CD4-positive, alpha-beta T cell treated with Interleukin-21 for 1 hour (primary cell): ENCODE data around the gene CLEC9A.
A peak's percentile ranks its signal among the peaks of the same experiment; 100 is the strongest.

Experiments used
- DNase-seq: peaks from one replicate; pipeline ENCODE4 v3.0.0-alpha.2; 2020

The CLEC9A gene

DNA sequence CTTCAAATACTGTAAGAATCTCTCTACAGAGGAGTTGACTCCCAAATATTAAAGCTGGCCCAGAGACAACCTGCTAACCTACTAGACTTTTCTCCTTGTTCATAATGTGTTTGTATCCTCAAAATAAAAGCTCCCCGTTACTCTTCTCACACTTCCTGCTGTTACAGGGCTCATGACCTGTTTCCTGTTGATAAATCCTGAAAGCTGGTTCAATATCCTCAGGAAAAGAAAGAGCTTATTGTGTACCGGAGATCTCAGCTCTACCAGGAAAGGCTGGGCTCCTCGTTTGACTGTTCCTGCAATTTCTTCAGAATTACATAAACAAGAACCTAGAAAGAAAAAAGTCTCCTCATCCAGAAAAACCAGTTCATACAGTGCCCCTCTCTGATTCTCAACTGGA, 37.5 kb downstream of the CLEC9A start:
- no peak for DNase-seq

DNA sequence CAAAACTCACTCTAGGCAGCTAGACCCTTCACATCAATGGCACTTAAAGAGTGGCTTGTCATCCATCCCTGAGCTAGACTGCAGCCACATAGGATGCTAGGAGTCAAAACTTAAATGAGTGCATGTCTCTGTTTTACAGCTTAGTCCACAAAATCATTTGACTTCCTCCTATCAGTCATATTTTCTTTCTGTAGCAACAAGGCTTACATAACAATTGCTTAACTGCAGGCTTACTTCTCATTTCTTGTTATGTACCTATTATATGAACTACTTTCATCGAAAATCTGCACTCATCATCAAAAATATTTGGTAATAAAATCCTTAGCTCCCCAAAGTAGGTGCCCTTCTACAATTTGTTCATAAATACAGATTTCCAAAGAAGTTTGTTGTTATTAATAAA, 38.2 kb downstream of the CLEC9A start:
- DNase-seq = peak; percentile 21

DNA sequence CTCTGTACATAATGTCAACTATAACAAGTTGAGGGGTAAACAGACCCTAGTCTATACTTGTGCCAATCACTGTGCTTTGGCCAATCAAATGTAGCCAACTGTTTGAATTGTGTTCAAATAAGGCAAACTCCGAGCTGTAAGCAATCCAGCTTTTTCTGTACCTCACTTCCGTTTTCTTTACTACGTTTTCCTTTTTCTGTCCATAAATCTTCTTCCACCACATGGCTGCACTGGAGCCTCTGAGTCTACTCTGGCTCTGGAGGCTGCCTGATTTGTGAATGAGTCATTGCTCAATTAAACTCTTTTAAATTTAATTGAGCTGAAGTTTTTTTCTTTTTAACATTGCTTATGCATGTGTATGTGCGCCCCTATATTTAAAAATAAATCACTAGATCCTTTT, 38.6 kb downstream of the CLEC9A start:
- no peak for DNase-seq

DNA sequence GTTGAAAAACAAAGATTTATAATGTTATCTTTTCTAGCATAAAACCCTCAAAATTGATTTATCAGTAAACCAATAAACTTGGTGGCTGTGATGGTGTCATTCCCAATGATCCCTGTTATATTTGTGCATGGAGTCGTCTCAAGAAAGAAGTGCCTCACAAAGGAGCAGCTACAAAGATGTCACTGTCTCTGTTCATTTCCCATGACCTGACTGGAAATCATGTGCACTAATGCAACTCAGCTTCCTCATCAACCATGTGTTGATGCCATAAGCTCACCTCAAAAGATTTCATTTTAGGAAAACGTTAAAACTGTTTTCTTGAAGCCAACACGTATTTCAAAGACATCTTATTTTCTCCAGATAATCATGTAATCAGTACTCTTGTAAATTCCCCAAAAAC, 39.5 kb downstream of the CLEC9A start:
- no peak for DNase-seq

DNA sequence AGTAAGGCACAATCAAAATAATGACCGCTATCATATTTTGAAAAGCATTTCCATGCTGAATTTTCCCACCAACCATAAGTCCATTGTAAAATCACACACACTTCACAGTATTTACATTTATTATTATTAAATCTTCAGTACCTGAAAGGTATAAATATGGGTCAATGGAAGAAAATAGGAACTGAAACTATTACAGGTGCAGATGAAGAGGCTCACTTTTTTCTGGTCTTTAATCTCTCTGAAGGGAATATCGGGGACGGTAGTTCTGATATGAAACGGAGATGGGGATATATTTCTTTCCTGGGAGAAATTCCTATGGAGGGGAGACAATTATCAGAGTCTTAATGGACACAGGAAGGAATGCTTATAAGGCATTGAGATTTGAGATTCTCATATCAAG, 39.9 kb downstream of the CLEC9A start:
- no peak for DNase-seq

DNA sequence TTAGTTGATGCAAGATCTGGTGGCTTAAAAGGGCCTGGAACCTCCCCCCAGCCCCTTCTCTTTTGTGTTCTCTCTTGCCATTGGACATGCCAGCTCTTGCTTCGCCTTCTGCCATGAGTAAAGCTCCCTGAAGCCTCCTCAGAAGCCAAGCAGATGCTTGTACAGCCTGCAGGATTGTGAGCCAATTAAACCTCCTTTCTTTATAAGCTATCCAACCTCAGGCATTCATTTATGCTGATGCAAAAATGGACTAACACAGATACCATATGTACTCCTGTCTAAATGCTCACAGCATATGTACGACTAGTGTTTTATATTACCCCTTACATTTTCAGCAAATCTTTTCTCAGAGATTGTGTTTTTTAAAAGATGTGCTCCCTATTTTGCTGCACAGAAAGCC, 41.6 kb downstream of the CLEC9A start:
- DNase-seq = no peak

DNA sequence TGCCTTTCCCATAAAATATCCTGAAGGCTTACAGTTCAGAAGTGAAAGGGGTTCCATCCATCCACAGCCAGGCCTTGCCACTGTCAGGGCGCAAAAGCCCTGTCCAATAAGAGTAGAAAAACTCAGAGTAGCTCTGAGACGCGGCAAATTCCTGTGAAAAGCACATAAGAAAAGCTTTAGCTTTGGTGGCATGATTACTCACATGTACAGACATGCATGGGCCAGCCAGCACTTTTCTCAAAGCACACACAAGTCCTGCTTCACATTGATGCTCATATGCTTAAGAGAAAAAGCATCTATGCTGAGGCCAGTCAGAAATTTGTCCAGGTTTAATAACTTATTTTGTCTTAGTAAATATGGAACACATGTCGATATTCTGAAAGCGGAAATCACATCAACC, 42.8 kb downstream of the CLEC9A start:
- DNase-seq = no peak

DNA sequence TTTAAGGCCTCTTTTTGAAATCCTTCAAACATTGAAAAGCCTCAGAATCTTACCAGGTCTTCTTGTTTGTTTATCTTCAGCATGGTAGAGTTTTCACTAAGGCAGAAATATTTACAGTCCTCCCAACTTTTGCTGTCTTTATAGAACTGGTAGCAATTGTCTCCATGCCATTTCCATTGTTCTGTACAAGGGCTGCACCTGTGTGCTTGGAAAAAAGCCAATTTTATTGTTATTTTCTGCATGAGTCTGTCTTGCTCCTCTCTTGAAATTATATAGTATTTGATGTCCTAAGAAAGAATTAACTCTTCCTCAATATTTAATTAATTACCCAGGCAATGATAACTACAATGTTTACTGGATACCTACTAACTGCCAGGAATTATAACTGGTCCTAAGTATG, 45.0 kb downstream of the CLEC9A start:
- no peak for DNase-seq

DNA sequence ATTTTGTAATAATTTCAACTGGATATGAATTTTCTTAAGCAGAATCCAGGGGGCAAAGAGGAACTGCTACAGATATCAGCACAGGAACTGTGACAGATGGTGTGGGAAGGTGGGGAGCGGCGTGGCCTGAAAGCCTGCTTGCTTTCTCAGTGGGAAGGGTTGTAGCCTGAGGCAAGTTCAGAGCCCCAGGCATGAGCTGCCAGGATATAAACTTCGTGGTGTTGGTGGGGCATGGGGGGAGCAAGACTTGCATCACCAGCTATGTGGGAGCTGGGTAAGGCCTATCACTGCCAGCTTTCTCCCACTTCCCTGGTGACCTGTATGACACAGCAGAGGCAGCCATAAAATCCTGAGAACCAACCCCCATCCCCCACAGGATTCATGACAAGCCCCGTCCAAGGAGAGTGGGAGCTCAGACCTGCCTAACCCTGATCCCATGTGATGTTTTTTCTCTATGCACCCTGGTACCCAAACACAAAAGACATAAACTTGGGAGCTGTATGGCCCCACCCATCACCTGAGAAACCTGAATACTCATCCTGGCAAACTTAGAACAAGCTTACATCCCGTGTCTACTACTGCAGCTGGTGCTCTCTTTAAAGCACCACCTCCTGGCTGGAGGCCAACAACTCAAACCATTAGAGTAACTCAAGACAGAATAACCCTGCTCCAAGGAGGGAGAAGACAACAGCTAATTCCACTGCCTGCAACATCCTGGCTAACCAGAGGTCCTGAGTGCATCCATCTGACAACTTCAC, 51.8 kb downstream of the CLEC9A start:
- no peak for DNase-seq

DNA sequence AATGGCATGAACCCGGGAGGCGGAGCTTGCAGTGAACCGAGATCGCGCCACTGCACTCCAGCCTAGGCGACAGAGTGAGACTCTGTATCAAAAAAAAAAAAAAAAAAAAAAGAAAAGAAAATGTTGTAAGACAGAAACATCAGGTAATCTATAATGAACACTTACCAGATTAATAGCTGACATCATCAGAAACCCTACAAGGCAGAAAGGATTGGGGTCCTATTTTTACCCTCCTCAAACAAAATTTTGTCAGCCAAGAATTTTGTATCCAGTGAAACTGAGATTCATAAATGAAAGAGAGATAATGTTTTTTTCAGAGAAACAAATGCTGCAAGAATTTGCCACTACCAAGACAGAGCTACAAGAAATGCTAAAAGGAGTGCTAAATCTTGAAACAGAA, 54.3 kb downstream of the CLEC9A start:
- DNase-seq = no peak

DNA sequence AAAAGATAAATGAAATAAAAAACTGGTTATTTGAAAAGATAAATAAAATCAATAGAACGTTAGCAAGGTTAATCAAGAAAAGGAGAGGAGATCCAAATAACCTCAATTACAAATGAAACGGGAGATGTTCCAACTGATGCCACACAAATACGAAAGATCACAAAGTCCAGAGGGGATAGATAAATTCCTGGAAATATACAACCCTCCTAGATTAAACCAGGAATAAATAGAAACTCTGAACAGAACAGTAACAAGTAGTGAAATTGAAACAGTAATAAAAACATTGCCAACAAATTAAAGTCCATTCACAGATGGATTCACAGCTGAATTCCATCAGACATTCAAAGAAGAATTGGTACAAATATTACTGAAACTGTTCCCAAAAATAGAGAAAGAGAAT, 55.9 kb downstream of the CLEC9A start:
- no peak for DNase-seq

DNA sequence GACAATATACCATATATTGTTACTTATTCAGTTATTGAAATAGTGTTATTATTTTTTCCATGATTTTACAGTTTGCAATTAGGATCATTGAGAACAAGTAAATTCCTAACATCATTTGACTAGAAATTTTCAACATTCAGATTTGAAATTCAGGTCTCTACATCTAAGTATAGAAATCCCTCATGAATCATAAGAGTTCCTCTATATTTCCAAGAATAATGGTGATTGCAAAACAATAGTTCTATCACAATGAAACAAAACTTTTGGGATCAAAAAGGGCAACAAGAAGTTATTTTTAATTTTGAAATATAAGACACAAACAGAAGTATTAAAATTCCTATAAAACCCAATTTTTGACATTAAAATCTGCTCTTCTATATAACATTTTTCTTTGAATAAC, 57.5 kb downstream of the CLEC9A start:
- no peak for DNase-seq

DNA sequence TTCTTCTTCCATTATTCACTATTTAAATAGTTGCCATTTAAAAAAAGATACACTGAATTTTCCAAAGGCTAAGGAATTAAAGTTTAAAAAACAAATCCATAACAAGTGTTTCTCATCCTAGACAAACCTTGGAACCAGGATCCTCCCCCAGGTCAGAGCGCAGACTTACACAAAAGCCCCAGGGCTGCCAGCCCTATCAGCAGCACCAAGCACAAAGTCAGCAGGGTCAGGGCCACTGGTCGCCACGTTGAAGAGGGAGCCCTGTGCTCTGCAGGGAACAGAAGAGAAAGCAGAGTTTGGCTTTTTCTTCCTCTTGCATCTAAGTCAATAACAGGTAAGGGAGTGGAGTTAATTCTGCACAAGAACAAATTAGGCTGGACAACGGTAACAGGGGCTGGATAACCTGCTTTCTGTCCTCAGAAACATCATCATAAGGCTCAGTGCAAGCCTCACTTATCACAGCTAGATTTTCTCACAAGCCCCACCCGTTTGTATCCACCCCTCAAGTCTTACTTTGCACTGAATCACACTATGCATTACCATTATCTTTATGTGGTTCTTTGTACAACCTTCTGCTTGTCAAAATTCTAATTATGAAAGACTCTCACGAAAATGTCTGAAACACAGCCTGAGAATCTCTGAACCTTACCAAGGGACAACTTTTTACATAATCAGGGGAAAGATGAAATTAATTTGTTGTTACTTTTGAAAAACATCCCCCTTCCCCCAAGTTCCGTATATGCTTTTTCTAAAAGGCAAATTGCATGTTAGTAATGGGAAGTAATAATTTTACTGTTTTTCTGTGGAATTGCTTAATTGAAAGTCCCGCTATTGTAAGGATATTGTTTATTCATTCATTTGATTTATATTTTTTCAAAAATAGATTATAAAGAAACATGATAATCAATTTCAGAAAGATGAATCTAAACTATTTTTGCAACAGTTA, 58.7 kb downstream of the CLEC9A start:
- DNase-seq = no peak

DNA sequence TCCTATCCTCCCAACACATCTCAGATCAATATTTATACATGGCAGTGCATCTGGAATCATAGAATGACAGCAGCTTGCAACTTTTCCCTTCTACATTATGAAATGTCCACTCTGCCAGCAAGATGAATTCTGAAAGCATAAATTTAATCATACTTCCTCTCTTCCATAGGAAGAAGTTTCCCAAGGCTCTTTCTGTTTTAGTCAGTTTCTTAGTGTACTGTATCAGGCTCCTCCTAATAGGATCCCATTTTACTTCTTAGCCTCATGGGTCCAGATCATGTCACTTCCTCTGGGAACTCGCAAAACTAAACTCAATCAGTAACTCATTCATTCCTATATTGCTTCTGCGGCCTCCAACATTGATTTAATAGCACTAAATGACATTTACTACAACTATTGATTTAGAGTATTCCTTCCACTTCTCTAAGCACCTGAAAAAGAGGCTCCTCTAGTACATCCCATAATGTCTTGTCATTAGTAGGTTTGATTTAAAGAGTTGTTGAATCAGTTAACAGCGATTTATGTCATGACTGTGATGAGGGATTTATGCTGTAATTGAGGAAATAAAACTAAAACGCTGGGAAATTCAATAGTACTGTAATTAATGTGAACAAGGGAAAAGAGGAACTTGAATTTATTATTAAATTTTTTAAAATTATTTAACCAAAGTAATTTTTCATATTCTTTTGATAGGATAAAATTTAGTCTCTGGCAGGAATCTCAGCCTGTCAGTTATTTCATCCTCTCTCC, 64.3 kb downstream of the CLEC9A start:
- DNase-seq = no peak

DNA sequence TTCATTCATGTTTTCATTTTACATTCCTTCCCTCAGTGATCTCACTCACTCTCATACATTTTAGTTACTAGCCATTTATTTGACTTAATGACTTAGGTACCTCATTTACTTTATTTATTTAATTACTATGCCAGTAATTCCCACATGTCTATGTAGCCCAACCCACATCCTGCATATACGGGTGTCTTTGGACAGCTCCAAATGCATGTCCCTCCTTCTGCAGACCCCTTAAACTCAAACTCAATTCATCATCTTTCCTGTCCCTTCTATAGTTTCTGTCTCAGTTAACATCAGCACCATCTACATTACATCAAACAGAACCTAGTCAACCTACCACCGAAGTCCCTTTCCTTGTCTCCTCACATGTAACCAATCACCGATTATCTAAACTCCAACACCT, 65.5 kb downstream of the CLEC9A start:
- DNase-seq = no peak

DNA sequence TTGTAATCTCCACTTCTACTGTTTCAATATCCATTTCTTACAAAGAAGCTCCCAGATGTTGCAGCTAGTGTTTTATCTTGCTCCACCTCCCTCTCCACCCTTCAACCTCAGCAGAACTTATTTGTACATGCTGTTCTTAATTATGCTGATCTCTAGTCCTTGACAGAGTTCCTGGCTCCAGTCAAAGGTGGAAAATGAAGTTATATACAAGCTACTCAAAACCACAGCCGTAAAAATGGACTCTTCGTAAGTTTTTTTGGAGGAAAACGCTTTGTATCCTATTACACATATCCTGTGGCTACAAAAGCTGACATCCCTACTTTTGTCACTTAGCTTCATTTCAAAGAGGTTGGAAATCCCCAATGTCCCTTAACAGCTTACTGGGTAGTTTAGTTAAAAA, 67.0 kb downstream of the CLEC9A start:
- no peak for DNase-seq

DNA sequence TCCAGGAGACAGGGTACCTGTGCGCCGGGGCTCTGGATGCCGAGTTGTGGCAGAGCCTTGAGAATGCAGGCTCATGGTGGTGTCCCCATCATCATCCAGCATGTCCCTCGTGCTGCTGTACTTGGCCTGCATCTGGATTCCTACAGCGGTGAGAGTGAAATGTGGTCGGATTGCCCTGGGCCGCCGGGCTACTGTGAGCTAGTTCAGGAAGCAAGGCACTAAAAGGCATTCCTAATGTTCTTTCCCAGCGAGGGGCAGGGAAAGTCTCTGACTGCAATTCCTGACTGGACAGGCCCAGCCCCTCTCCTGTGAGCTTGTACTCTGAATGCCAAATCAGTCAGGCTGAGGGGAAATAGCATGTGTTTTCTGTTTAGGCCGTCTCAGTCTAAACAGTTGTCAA, 68.3 kb downstream of the CLEC9A start, which contains the start of gene CLEC1A:
Gene CLEC1A, minus strand, starts transcription at position 195 of the 400 bp plus-strand sequence. Its CDS starts 63 bp downstream, at position 132.
- no peak for DNase-seq

DNA sequence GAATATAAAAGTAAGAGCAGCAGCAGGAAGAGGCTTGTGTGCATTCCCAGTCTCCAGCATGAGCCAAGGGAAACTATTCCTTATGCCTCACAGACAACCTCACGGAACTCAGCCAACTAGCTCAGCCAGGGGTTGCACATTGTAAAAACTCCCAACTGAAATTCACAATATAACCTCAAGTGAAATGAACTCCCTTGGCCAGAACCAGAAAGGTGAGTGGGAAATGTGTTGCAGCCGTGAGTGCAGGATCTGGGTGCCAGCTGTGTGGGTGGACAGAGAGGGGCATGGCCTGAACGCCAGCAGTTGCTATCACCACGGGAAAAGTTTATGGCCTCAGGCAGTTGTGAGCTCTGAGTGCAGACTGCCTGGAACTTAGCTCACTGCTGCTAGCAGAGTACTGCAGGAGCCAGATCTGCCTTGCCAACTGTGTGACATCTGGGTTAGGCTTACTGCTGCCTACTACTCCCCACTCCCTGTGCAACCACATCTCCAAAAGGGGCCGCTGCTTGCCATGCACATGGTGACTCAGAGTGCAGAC, 70.6 kb downstream of the CLEC9A start:
- DNase-seq = no peak

DNA sequence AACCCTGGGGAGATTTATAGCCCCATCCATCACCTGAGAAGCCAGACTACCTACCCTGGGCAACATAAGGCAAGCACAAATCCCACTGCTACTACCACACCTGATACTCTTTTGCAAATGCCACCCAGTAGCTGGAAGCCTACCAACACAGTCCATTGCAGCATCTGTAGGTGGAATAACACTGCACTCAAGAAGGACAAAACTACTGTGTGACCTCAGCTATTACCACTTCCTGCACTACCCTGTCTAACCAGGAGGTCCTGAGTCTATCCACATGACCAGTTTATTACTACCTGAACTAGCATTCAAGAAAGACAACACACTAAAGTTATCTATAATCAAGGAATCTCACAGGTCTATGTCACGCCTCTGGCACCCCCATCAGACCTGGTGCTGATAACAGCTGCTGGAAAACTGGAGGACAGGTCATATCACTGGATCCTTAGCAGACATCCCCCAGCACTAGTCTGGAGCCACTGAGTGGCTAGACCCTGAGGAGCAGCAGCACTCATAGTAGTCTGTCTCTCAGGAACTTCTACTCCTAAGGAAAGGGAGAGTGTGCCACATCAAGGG, 71.3 kb downstream of the CLEC9A start:
- DNase-seq = no peak

DNA sequence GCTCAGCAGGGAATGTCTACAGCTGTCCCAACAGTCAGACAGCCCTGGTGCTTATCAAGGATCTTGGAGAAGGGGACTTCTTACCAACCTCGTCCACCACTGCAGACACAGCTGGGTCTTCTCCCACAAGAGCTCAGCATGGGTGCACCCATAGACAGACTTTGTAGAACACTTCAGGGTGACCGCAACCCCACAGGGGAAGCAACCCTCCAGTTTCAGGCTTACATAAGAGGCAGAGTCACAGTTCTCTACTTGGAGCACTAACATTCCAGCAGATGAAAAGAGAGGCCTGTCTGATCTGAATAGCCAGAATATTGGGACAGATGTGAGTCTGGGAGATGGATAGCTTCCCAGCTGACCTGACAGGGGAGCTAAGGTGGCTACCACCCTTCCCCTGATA, 71.8 kb downstream of the CLEC9A start:
- DNase-seq = no peak

DNA sequence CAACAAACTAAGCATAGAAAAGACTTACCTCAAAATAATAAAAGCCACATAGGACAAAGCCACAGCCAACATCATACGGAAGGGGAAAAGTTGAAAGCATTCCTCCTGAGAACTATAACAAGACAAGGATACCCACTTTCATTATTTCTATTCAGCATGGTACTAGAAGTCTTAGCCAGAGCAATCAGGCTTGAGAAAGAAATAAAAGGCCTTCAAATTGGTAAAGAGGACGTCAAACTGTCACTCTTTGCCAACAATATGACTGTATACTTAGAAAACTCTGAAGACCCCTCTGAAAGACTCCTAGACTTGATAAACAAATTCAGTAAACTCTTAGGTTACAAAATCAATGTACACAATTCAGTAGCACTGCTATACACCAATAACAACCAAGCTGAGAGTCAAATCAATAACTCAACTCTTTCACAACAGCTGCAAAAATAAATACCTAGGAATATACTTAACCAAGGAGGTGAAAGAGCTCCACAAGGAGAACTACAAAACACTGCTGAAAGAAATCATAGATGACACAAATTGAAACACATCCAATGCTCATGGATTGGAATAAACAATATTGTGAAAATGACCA, 79.9 kb downstream of the CLEC9A start:
- no peak for DNase-seq

DNA sequence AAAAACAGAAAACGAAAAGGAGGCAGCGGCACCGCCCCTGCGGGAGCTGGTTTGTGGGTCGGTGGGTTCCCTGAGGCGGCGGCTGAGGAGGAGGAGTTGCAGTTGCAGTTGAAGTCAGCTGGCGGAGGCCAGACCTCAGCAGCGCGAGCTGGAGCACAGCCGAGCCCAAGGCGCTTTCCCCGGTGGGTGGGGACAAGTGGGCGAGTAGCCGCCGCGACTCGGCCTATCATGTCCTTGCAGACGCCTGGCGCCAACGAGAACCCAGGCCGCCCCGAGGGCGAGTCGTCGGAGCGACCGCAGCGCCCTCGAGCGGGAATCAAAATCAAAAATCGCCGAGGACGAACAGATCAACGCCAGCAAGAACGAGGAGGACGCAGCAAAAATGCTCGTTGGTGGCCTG, 81.0 kb downstream of the CLEC9A start:
- DNase-seq = no peak
